Measurements from ENCODE around the gene LRBA. TPM values are rescaled to one million over a fixed set of nuclear protein-coding genes. Genes with fewer than 3 reads are reported as not detected.

The LRBA gene
- total and polyA plus RNA-seq, 2 donors: 18.4 to 38.6 TPM

DNA sequence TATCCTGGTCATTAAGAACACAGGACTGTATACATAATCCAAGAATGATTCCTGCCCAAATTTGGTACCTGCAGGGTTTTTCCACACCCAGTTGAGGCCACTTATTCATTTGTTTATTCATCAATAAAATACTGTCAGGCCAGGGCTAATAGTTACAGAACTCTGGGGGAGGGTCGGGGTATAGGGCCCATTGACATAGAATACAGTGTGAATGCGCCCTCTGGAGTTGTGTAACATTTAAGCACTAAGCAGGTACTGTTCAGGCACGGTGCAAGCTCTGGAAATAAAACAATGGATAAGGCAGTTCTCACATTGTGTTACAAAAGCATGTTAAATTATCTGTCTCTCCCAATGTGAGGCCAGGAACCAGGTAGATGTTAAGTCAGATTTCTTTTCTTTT lies 30.8 kb upstream of the LRBA start:
- Histone ChIP-seq H3K36me3 (ENCODE audit: control insufficient read depth in 2 of 2, insufficient read depth in 2 of 2, low read length in 1 of 2) (no peaks in the 10 kb centered on the region), H3K4me3 (ENCODE audit: low read length in 2 of 2) (no peak overlapping the region), H3K27ac (ENCODE audit: low read depth in 1 of 2, low read length in 1 of 2) (no peak overlapping the region), H3K27me3 (ENCODE audit: control insufficient read depth in 2 of 2, insufficient read depth in 1 of 2, low read length in 1 of 2) (no peaks in the 10 kb centered on the region), H3K9me3 (ENCODE audit: control insufficient read depth in 2 of 2, insufficient read depth in 1 of 2, low read length in 1 of 2) (no peaks in the 10 kb centered on the region), H3K4me1 (ENCODE audit: control insufficient read depth in 2 of 2, insufficient read depth in 2 of 2, low read length in 2 of 2) (no peaks in the 10 kb centered on the region)
- no peak for DNase-seq (ENCODE audit: low read depth in 6 of 9, low spot score in 9 of 9)
- WGBS: 45% methylated on average over 3 of the region's 3 CpGs

DNA sequence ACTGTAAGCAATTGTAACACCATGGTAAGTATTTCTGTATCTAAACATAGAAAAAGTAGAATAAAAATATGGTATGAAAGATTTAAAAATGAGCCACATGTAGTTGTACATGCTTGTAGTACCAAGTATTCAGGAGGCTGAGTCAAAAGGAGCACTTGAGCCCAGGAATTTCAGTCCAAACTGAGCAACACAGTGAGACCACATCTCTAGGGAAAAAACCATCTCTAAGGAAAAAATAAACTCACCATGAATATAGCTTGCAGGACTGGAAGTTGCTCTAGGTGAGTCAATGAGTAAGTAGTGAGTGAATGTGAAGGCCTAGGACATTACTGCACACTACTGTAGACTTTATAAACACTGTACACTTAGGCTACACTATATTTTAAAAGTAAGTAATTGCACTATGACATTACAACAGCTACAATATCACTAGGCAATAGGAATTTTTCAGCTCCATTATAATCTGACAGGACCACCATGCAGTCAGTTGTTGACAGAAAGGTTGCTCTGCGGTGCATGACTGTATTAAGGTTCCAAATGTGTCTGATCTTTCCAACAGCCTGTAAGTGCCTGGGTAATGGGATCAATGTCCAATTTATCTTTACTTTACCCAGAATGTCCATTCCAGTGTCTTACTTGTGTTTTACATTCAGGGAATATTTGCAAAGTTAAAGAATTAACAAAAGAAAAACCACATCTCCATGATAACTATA lies 28.9 kb upstream of the LRBA start:
- Histone ChIP-seq H3K36me3 (ENCODE audit: control insufficient read depth in 2 of 2, insufficient read depth in 2 of 2, low read length in 1 of 2) (no peaks in the 10 kb centered on the region), H3K4me1 (ENCODE audit: control insufficient read depth in 2 of 2, insufficient read depth in 2 of 2, low read length in 2 of 2) (no peaks in the 10 kb centered on the region), H3K27ac (ENCODE audit: low read depth in 1 of 2, low read length in 1 of 2) (no peak overlapping the region), H3K4me3 (ENCODE audit: low read length in 2 of 2) (no peak overlapping the region), H3K9me3 (ENCODE audit: control insufficient read depth in 2 of 2, insufficient read depth in 1 of 2, low read length in 1 of 2) (no peaks in the 10 kb centered on the region), H3K27me3 (ENCODE audit: control insufficient read depth in 2 of 2, insufficient read depth in 1 of 2, low read length in 1 of 2) (no peaks in the 10 kb centered on the region)
- 98% methylated on average over 1 of the region's 1 CpG for WGBS
- no peak for DNase-seq (ENCODE audit: low read depth in 6 of 9, low spot score in 9 of 9)

GRCh38 chr4:151039733-151040132 lies 24.6 kb upstream of the LRBA start:
- no peaks in the 10 kb centered on the region for H3K36me3 ChIP-seq (ENCODE audit: control insufficient read depth in 2 of 2, insufficient read depth in 2 of 2, low read length in 1 of 2)
- WGBS: 98% methylated on average over 2 of the region's 2 CpGs
- H3K27me3 ChIP-seq (ENCODE audit: control insufficient read depth in 2 of 2, insufficient read depth in 1 of 2, low read length in 1 of 2): no peaks in the 10 kb centered on the region
- no peak overlapping the region for H3K27ac ChIP-seq (ENCODE audit: low read depth in 1 of 2, low read length in 1 of 2)
- no peak for DNase-seq (ENCODE audit: low read depth in 6 of 9, low spot score in 9 of 9)
- H3K9me3 ChIP-seq (ENCODE audit: control insufficient read depth in 2 of 2, insufficient read depth in 1 of 2, low read length in 1 of 2): no peaks in the 10 kb centered on the region
- H3K4me1 ChIP-seq (ENCODE audit: control insufficient read depth in 2 of 2, insufficient read depth in 2 of 2, low read length in 2 of 2): peaks cover 0 to 7% of the 10 kb centered on the region in 2 donors
- no peak overlapping the region for H3K4me3 ChIP-seq (ENCODE audit: low read length in 2 of 2)

GRCh38 chr4:151038452-151039157 lies 23.5 kb upstream of the LRBA start:
- DNase-seq (ENCODE audit: low read depth in 6 of 9, low spot score in 9 of 9): no peak
- 98% methylated on average over 9 of the region's 9 CpGs for WGBS
- H3K36me3 ChIP-seq (ENCODE audit: control insufficient read depth in 2 of 2, insufficient read depth in 2 of 2, low read length in 1 of 2): no peaks in the 10 kb centered on the region
- no peaks in the 10 kb centered on the region for H3K9me3 ChIP-seq (ENCODE audit: control insufficient read depth in 2 of 2, insufficient read depth in 1 of 2, low read length in 1 of 2)
- no peak overlapping the region for H3K4me3 ChIP-seq (ENCODE audit: low read length in 2 of 2)
- H3K4me1 ChIP-seq (ENCODE audit: control insufficient read depth in 2 of 2, insufficient read depth in 2 of 2, low read length in 2 of 2): peaks cover 0 to 7% of the 10 kb centered on the region in 2 donors
- H3K27ac ChIP-seq (ENCODE audit: low read depth in 1 of 2, low read length in 1 of 2): no peak overlapping the region
- H3K27me3 ChIP-seq (ENCODE audit: control insufficient read depth in 2 of 2, insufficient read depth in 1 of 2, low read length in 1 of 2): no peaks in the 10 kb centered on the region

GRCh38 chr4:151035911-151036310 lies 20.8 kb upstream of the LRBA start:
- Histone ChIP-seq H3K4me3 (ENCODE audit: low read length in 2 of 2) (no peak overlapping the region), H3K36me3 (ENCODE audit: control insufficient read depth in 2 of 2, insufficient read depth in 2 of 2, low read length in 1 of 2) (no peaks in the 10 kb centered on the region), H3K4me1 (ENCODE audit: control insufficient read depth in 2 of 2, insufficient read depth in 2 of 2, low read length in 2 of 2) (peaks cover 0 to 7% of the 10 kb centered on the region in 2 donors), H3K9me3 (ENCODE audit: control insufficient read depth in 2 of 2, insufficient read depth in 1 of 2, low read length in 1 of 2) (no peaks in the 10 kb centered on the region), H3K27me3 (ENCODE audit: control insufficient read depth in 2 of 2, insufficient read depth in 1 of 2, low read length in 1 of 2) (no peaks in the 10 kb centered on the region), H3K27ac (ENCODE audit: low read depth in 1 of 2, low read length in 1 of 2) (no peak overlapping the region)
- DNase-seq (ENCODE audit: low read depth in 6 of 9, low spot score in 9 of 9): peak in 1 of 9 donors; percentile 2
- WGBS: 65% methylated on average over 4 of the region's 4 CpGs

DNA sequence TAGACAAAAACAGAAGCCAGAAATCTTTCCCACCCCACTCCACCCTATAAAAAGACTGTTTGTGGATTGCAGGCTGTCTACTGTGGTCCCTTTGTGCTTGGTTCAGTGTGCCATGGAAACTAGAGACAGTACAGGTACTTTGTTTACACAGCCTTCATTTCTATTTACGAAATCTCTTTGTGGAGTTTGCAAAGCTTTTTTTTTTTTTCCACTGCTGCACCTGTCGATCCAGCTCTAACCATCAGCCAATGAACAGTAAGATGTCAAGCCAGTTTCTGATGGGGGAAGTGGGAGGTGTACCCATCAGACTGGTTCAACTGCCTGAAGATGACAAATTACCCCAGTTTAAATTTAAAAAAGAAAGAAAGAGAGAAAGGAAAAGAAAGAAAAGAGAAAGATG lies 20.2 kb upstream of the LRBA start:
- no peak overlapping the region for H3K4me3 ChIP-seq (ENCODE audit: low read length in 2 of 2)
- no peaks in the 10 kb centered on the region for H3K36me3 ChIP-seq (ENCODE audit: control insufficient read depth in 2 of 2, insufficient read depth in 2 of 2, low read length in 1 of 2)
- H3K27me3 ChIP-seq (ENCODE audit: control insufficient read depth in 2 of 2, insufficient read depth in 1 of 2, low read length in 1 of 2): no peaks in the 10 kb centered on the region

GRCh38 chr4:151034829-151035228 lies 19.7 kb upstream of the LRBA start:
- no peaks in the 10 kb centered on the region for H3K27me3 ChIP-seq (ENCODE audit: control insufficient read depth in 2 of 2, insufficient read depth in 1 of 2, low read length in 1 of 2)
- WGBS: 44% methylated on average over 2 of the region's 2 CpGs
- DNase-seq (ENCODE audit: low read depth in 6 of 9, low spot score in 9 of 9): peak in 1 of 9 donors; percentile 1
- no peaks in the 10 kb centered on the region for H3K9me3 ChIP-seq (ENCODE audit: control insufficient read depth in 2 of 2, insufficient read depth in 1 of 2, low read length in 1 of 2)
- no peak overlapping the region for H3K4me3 ChIP-seq (ENCODE audit: low read length in 2 of 2)
- H3K36me3 ChIP-seq (ENCODE audit: control insufficient read depth in 2 of 2, insufficient read depth in 2 of 2, low read length in 1 of 2): no peaks in the 10 kb centered on the region
- H3K4me1 ChIP-seq (ENCODE audit: control insufficient read depth in 2 of 2, insufficient read depth in 2 of 2, low read length in 2 of 2): peaks cover 0 to 7% of the 10 kb centered on the region in 2 donors
- H3K27ac ChIP-seq (ENCODE audit: low read depth in 1 of 2, low read length in 1 of 2): no peak overlapping the region

More for the DNA sequence above, 20.2 kb upstream of the LRBA start:
- 38% methylated on average over 2 of the region's 2 CpGs for WGBS
- peak in 2 of 9 donors; percentile 25 to 41 for DNase-seq (ENCODE audit: low read depth in 6 of 9, low spot score in 9 of 9)
- peak overlapping the region in 1 of 2 donors; percentile 44 for H3K27ac ChIP-seq (ENCODE audit: low read depth in 1 of 2, low read length in 1 of 2)
- H3K4me1 ChIP-seq (ENCODE audit: control insufficient read depth in 2 of 2, insufficient read depth in 2 of 2, low read length in 2 of 2): peaks cover 0 to 7% of the 10 kb centered on the region in 2 donors
- no peaks in the 10 kb centered on the region for H3K9me3 ChIP-seq (ENCODE audit: control insufficient read depth in 2 of 2, insufficient read depth in 1 of 2, low read length in 1 of 2)

- Histone ChIP-seq H3K27me3 (ENCODE audit: control insufficient read depth in 2 of 2, insufficient read depth in 1 of 2, low read length in 1 of 2) (no peaks in the 10 kb centered on the region), H3K4me1 (ENCODE audit: control insufficient read depth in 2 of 2, insufficient read depth in 2 of 2, low read length in 2 of 2) (peaks cover 0 to 7% of the 10 kb centered on the region in 2 donors), H3K9me3 (ENCODE audit: control insufficient read depth in 2 of 2, insufficient read depth in 1 of 2, low read length in 1 of 2) (no peaks in the 10 kb centered on the region), H3K36me3 (ENCODE audit: control insufficient read depth in 2 of 2, insufficient read depth in 2 of 2, low read length in 1 of 2) (no peaks in the 10 kb centered on the region), H3K27ac (ENCODE audit: low read depth in 1 of 2, low read length in 1 of 2) (no peak overlapping the region), H3K4me3 (ENCODE audit: low read length in 2 of 2) (no peak overlapping the region)
- WGBS: 29% methylated on average over 12 of the region's 12 CpGs
- DNase-seq (ENCODE audit: low read depth in 6 of 9, low spot score in 9 of 9): no peak
These were observed 16.9 kb upstream of the LRBA start for GRCh38 chr4:151031831-151032605.

DNA sequence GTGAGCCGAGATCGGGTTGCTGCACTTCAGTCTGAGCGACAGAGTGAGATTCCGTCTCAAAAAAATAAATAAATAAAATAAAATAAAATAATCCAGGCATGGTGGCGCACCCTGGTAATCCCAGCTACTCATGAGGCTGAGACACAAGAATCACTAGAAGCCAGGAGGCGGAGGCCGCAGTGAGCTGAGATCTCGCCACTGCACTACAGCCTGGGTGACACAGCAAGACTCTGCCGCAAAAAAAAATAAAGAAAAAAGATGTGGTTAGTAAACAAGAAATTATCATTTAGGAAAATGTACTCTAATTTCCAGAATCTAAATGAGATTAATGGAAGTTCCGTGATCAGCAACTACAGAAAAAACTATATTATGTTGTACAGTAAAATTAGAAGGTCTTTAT lies 14.5 kb upstream of the LRBA start:
- H3K4me1 ChIP-seq (ENCODE audit: control insufficient read depth in 2 of 2, insufficient read depth in 2 of 2, low read length in 2 of 2): no peaks in the 10 kb centered on the region
- WGBS: 97% methylated on average over 10 of the region's 10 CpGs

More for the DNA sequence above, 14.5 kb upstream of the LRBA start:
- Histone ChIP-seq H3K4me3 (ENCODE audit: low read length in 2 of 2) (no peak overlapping the region), H3K9me3 (ENCODE audit: control insufficient read depth in 2 of 2, insufficient read depth in 1 of 2, low read length in 1 of 2) (no peaks in the 10 kb centered on the region), H3K36me3 (ENCODE audit: control insufficient read depth in 2 of 2, insufficient read depth in 2 of 2, low read length in 1 of 2) (no peaks in the 10 kb centered on the region), H3K27ac (ENCODE audit: low read depth in 1 of 2, low read length in 1 of 2) (no peak overlapping the region), H3K27me3 (ENCODE audit: control insufficient read depth in 2 of 2, insufficient read depth in 1 of 2, low read length in 1 of 2) (no peaks in the 10 kb centered on the region)
- no peak for DNase-seq (ENCODE audit: low read depth in 6 of 9, low spot score in 9 of 9)
